Omental fat pad (tissue), 4 donors: Measurements from ENCODE around the gene RIMBP2. TPM values are rescaled to one million over a fixed set of nuclear protein-coding genes. Genes with fewer than 3 reads are reported as not detected.

ENCODE experiments used
- ATAC-seq: fragments of 150-250 bp; one replicate; pipeline ENCODE4 v1.9.1; 2016; ENCODE audit warnings: mild to moderate bottlenecking, moderate library complexity; ENCODE audit not compliant: low FRiP score
- DNase-seq: peaks from one replicate; pipeline ENCODE4 v3.0.0-alpha.2; 2019; ENCODE audit warnings: low spot score
- CTCF ChIP-seq, 3 donors: fragments of 450-650 bp; IDR thresholded peaks; one replicate each; pipeline ENCODE4 v1.5.1; 2016 to 2017; ENCODE audit warnings: antibody characterized with exemption in 3 of 3, mild to moderate bottlenecking in 3 of 3, moderate library complexity in 2 of 3
- total RNA-seq, 4 donors: library from RNA; depleted of rRNA; stranded (reverse); fragments of >200 nt; gene quantifications; one replicate each; pipeline ENCODE4 v1.1.0, GENCODE V29; 2016

Gene RIMBP2
- total RNA-seq, 4 donors from 2014 or later, result 0.36 to 3.2 (median 1.6) TPM; not detected in 1

- no peak for DNase-seq
- no peak for ATAC-seq
- TF ChIP-seq CTCF (IDR thresholded peaks at IDR 0.05), result no peak
Observed at GRCh38 chr12:130435826-130436225, 280.3 kb downstream of the RIMBP2 start.

GRCh38 chr12:130435331-130435730, 280.8 kb downstream of the RIMBP2 start:
- no peak for DNase-seq
- ATAC-seq, result no peak

GRCh38 chr12:130434560-130434959, 281.5 kb downstream of the RIMBP2 start:
- DNase-seq, result no peak
- TF ChIP-seq CTCF (IDR thresholded peaks at IDR 0.05), result no peak
- no peak for ATAC-seq

More at GRCh38 chr12:130435331-130435730, 280.8 kb downstream of the RIMBP2 start:
- TF ChIP-seq CTCF (IDR thresholded peaks at IDR 0.05), result no peak

- TF ChIP-seq CTCF (IDR thresholded peaks at IDR 0.05), result no peak
- DNase-seq (no peak), ATAC-seq (no peak)
Observed at GRCh38 chr12:130433834-130434233, 282.3 kb downstream of the RIMBP2 start.

GRCh38 chr12:130433411-130433810, 282.7 kb downstream of the RIMBP2 start:
- DNase-seq (no peak), ATAC-seq (no peak)
- TF ChIP-seq CTCF (IDR thresholded peaks at IDR 0.05), result no peak

GRCh38 chr12:130431176-130431575, 284.9 kb downstream of the RIMBP2 start:
- DNase-seq (no peak), ATAC-seq (no peak)
- no peak for TF ChIP-seq CTCF (IDR thresholded peaks at IDR 0.05)

- ATAC-seq, result no peak
- no peak for DNase-seq
- no peak for TF ChIP-seq CTCF (IDR thresholded peaks at IDR 0.05)
Observed at GRCh38 chr12:130429656-130430505, 286.2 kb downstream of the RIMBP2 start.
